Activated B cell treated with CpG ODN at 0.5 μM for 24 hours (primary cell): Measurements from ENCODE around the gene SPATA31E1. TPM values are rescaled to one million over a fixed set of nuclear protein-coding genes. Genes with fewer than 3 reads are reported as not detected.

Experiments
- ATAC-seq: fragments of 200-7000 bp; cut with Tn5 transposase; one replicate; pipeline ENCODE4 v1.10.0; 2021; ENCODE audit warnings: low read depth, mild to moderate bottlenecking, moderate library complexity
- CTCF ChIA-PET: fragments of 350-600 bp; sonication (Branson Sonifier 250); formaldehyde crosslinking; loops from one replicate; lab custom pipeline; 2021; ENCODE audit warnings: antibody characterized with exemption; lab: Charles Lee
- POLR2A ChIA-PET: fragments of 350-600 bp; sonication (Branson Sonifier 250); formaldehyde crosslinking; loops from one replicate; lab custom pipeline; 2021; ENCODE audit warnings: antibody characterized with exemption; lab: Charles Lee
- DNase-seq: peaks from one replicate; pipeline ENCODE4 v3.0.0; 2022
- H3K27ac Mint-ChIP-seq: one replicate; pipeline ENCODE4 v1.8.0; 2020; ENCODE audit warnings: mixed read lengths
- H3K27me3 Mint-ChIP-seq: one replicate; pipeline ENCODE4 v1.8.0; 2021; ENCODE audit warnings: mixed read lengths
- H3K36me3 Mint-ChIP-seq: one replicate; pipeline ENCODE4 v1.8.0; 2021; ENCODE audit warnings: low read depth, mixed read lengths
- H3K4me1 Mint-ChIP-seq: one replicate; pipeline ENCODE4 v1.8.0; 2021; ENCODE audit warnings: mixed read lengths
- H3K4me3 Mint-ChIP-seq: one replicate; pipeline ENCODE4 v1.8.0; 2020; ENCODE audit warnings: mild to moderate bottlenecking, mixed read lengths
- H3K9me3 Mint-ChIP-seq: one replicate; pipeline ENCODE4 v1.8.0; 2020; ENCODE audit warnings: mixed read lengths
- CTCF ChIP-seq: fragments of 200-600 bp; IDR thresholded peaks from one replicate; pipeline ENCODE4 v1.8.0; 2022; ENCODE audit warnings: antibody characterized with exemption, mild to moderate bottlenecking
- intact Hi-C: fragments of 100-400 bp; cut with micrococcal nuclease; formaldehyde crosslinking; loops from one replicate; pipeline ENCODE4 v1.15.1; 2024
- total RNA-seq: library from RNA; stranded (reverse); gene quantifications from 2 replicates; pipeline ENCODE4 v1.2.3, GENCODE V29; 2022

SPATA31E1 gene
- total RNA-seq, 1 donor from 2014 or later: not detected

- no peak overlapping the region for H3K4me3 Mint-ChIP-seq
- peaks cover 17% of the 10 kb centered on the region for H3K9me3 Mint-ChIP-seq
- POLR2A ChIA-PET: no interaction called here
- CTCF ChIA-PET: no interaction called here
- no peaks in the 10 kb centered on the region for H3K4me1 Mint-ChIP-seq
- no peak for DNase-seq
- intact Hi-C loops: no loop called here
- ATAC-seq: no peak
- no peak for TF ChIP-seq CTCF
- no peak overlapping the region for H3K27ac Mint-ChIP-seq
- no peaks in the 10 kb centered on the region for H3K27me3 Mint-ChIP-seq
- H3K36me3 Mint-ChIP-seq: no peaks in the 10 kb centered on the region
Observed at GRCh38 chr9:87863882-87864465, 18.7 kb upstream of the SPATA31E1 start.

GRCh38 chr9:87864915-87865314 is 17.8 kb upstream of the SPATA31E1 start:
- intact Hi-C loops: no loop called here
- Mint-ChIP-seq H3K4me1 (no peaks in the 10 kb centered on the region), H3K27ac (no peak overlapping the region), H3K4me3 (no peak overlapping the region), H3K9me3 (peaks cover 17% of the 10 kb centered on the region), H3K27me3 (no peaks in the 10 kb centered on the region), H3K36me3 (no peaks in the 10 kb centered on the region)
- CTCF ChIA-PET: no interaction called here
- no peak for TF ChIP-seq CTCF
- POLR2A ChIA-PET: no interaction called here
- DNase-seq (no peak), ATAC-seq (no peak)

- DNase-seq (no peak), ATAC-seq (no peak)
- no peaks in the 10 kb centered on the region for H3K4me1 Mint-ChIP-seq
- H3K4me3 Mint-ChIP-seq: no peak overlapping the region
- POLR2A ChIA-PET: no interaction called here
- H3K27ac Mint-ChIP-seq: no peak overlapping the region
- intact Hi-C loops: no loop called here
- peaks cover 11% of the 10 kb centered on the region for H3K9me3 Mint-ChIP-seq
- H3K36me3 Mint-ChIP-seq: no peaks in the 10 kb centered on the region
- no peak for TF ChIP-seq CTCF
- no peaks in the 10 kb centered on the region for H3K27me3 Mint-ChIP-seq
- CTCF ChIA-PET: no interaction called here
Observed at GRCh38 chr9:87865626-87866025, 17.1 kb upstream of the SPATA31E1 start.

- ATAC-seq (no peak), DNase-seq (no peak)
- Mint-ChIP-seq H3K4me1 (no peaks in the 10 kb centered on the region), H3K9me3 (peaks cover 1% of the 10 kb centered on the region), H3K27ac (no peak overlapping the region), H3K36me3 (no peaks in the 10 kb centered on the region), H3K27me3 (no peaks in the 10 kb centered on the region), H3K4me3 (no peak overlapping the region)
- CTCF ChIA-PET: no interaction called here
- intact Hi-C loops: no loop called here
- TF ChIP-seq CTCF: no peak
- POLR2A ChIA-PET: no interaction called here
Observed at GRCh38 chr9:87867391-87867790, 15.3 kb upstream of the SPATA31E1 start.

- ChIA-PET POLR2A (no interaction called here), CTCF (no interaction called here)
- Mint-ChIP-seq H3K4me3 (no peak overlapping the region), H3K27me3 (no peaks in the 10 kb centered on the region), H3K27ac (no peak overlapping the region), H3K9me3 (no peaks in the 10 kb centered on the region), H3K4me1 (no peaks in the 10 kb centered on the region), H3K36me3 (no peaks in the 10 kb centered on the region)
- intact Hi-C loops: no loop called here
- no peak for DNase-seq
- no peak for TF ChIP-seq CTCF
- ATAC-seq: no peak
Observed at GRCh38 chr9:87868175-87868574, 14.5 kb upstream of the SPATA31E1 start.
